HEK293T (cell line): ENCODE results near the gene CUEDC1.

Experiments used
- CTCF ChIA-PET: fragments of 350-600 bp; formaldehyde crosslinking; extraction: SDS; loops from one replicate; lab custom pipeline; 2021; ENCODE audit warnings: antibody characterized with exemption, inconsistent platforms; lab: Yijun Ruan, JAX
- POLR2A ChIA-PET: fragments of 350-600 bp; formaldehyde crosslinking; extraction: SDS; loops from one replicate; lab custom pipeline; 2020; ENCODE audit warnings: antibody characterized with exemption, inconsistent platforms; lab: Yijun Ruan, JAX
- DNase-seq: peaks from one replicate; pipeline ENCODE4 v3.0.0; 2012; ENCODE audit warnings: mixed read lengths; ENCODE audit errors: extremely low spot score
- ARNT ChIP-seq: fragments of 450-650 bp; IDR thresholded peaks from 2 replicates; pipeline ENCODE4 v1.6.1; 2017; ENCODE audit warnings: mild to moderate bottlenecking
- BHLHE40 ChIP-seq: fragments of 450-650 bp; IDR thresholded peaks from 2 replicates; pipeline ENCODE4 v1.6.1; 2016; ENCODE audit warnings: mild to moderate bottlenecking, moderate library complexity, borderline replicate concordance
- CTBP1 ChIP-seq: fragments of 450-650 bp; IDR thresholded peaks from 2 replicates; pipeline ENCODE4 v1.6.1; 2016; ENCODE audit warnings: borderline replicate concordance
- ELF4 ChIP-seq: fragments of 450-650 bp; IDR thresholded peaks from 2 replicates; pipeline ENCODE4 v1.6.1; 2017; ENCODE audit warnings: antibody characterized with exemption
- FOXA1 ChIP-seq: fragments of 450-650 bp; IDR thresholded peaks from 2 replicates; pipeline ENCODE4 v1.6.1; 2016; ENCODE audit warnings: mild to moderate bottlenecking
- FOXK2 ChIP-seq: fragments of 450-650 bp; IDR thresholded peaks from 2 replicates; pipeline ENCODE4 v1.6.1; 2016; ENCODE audit warnings: mild to moderate bottlenecking
- FOXM1 ChIP-seq: fragments of 450-650 bp; IDR thresholded peaks from 2 replicates; pipeline ENCODE4 v1.6.1; 2017; ENCODE audit warnings: mild to moderate bottlenecking, borderline replicate concordance
- HDGF ChIP-seq: fragments of 450-650 bp; IDR thresholded peaks from 2 replicates; pipeline ENCODE4 v1.6.1; 2017; ENCODE audit warnings: antibody characterized with exemption, borderline replicate concordance
- L3MBTL2 ChIP-seq: fragments of 450-650 bp; conservative IDR thresholded peaks from 2 replicates; pipeline ENCODE4 v1.6.1; 2016; ENCODE audit warnings: mild to moderate bottlenecking
- LEF1 ChIP-seq: fragments of 450-650 bp; IDR thresholded peaks from 2 replicates; pipeline ENCODE4 v1.6.1; 2017; ENCODE audit warnings: mild to moderate bottlenecking, borderline replicate concordance
- NFRKB ChIP-seq: fragments of 450-650 bp; IDR thresholded peaks from 2 replicates; pipeline ENCODE4 v1.6.1; 2016; ENCODE audit warnings: mild to moderate bottlenecking, moderate library complexity
- SP1 ChIP-seq: fragments of 450-650 bp; IDR thresholded peaks from 2 replicates; pipeline ENCODE4 v1.6.1; 2017
- SUZ12 ChIP-seq: fragments of 450-650 bp; IDR thresholded peaks from 2 replicates; pipeline ENCODE4 v1.6.1; 2016; ENCODE audit warnings: mild to moderate bottlenecking
- TARDBP ChIP-seq: fragments of 450-650 bp; IDR thresholded peaks from 2 replicates; pipeline ENCODE4 v1.6.1; 2016
- ZNF384 ChIP-seq: fragments of 450-650 bp; IDR thresholded peaks from 2 replicates; pipeline ENCODE4 v1.6.1; 2016
- TF ChIP-seq, protein P1 (sequence below): fragments of 450-650 bp; IDR thresholded peaks from 2 replicates; pipeline ENCODE4 v1.6.1; 2016

The CUEDC1 gene

GRCh38 chr17:57918017-57918895 lies 37.0 kb downstream of the CUEDC1 start:
- ChIA-PET POLR2A (interaction anchor here (1.1 kb wide), 1 partner anchor 88 kb away, joined by 3 read pairs; the partner anchor contains the start of gene SRSF1), CTCF (no interaction called here)
- no peak for DNase-seq
- TF ChIP-seq LEF1 (no peak), SP1 (no peak), CTBP1 (no peak), ELF4 (no peak)
- TF ChIP-seq, protein P1, sequence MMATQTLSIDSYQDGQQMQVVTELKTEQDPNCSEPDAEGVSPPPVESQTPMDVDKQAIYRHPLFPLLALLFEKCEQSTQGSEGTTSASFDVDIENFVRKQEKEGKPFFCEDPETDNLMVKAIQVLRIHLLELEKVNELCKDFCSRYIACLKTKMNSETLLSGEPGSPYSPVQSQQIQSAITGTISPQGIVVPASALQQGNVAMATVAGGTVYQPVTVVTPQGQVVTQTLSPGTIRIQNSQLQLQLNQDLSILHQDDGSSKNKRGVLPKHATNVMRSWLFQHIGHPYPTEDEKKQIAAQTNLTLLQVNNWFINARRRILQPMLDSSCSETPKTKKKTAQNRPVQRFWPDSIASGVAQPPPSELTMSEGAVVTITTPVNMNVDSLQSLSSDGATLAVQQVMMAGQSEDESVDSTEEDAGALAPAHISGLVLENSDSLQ: no peak

- no peak for TF ChIP-seq HDGF
- TF ChIP-seq, protein P1: 0 out of 2 replicates have a peak, but pooled peaks have one; percentile 17
- POLR2A ChIA-PET: interaction anchor here (1.1 kb wide), 1 partner anchor 89 kb away, joined by 3 read pairs; the partner anchor contains the start of gene SRSF1
- no peak for DNase-seq
- CTCF ChIA-PET: no interaction called here
These were observed 38.0 kb downstream of the CUEDC1 start for GRCh38 chr17:57916925-57917858.

DNA sequence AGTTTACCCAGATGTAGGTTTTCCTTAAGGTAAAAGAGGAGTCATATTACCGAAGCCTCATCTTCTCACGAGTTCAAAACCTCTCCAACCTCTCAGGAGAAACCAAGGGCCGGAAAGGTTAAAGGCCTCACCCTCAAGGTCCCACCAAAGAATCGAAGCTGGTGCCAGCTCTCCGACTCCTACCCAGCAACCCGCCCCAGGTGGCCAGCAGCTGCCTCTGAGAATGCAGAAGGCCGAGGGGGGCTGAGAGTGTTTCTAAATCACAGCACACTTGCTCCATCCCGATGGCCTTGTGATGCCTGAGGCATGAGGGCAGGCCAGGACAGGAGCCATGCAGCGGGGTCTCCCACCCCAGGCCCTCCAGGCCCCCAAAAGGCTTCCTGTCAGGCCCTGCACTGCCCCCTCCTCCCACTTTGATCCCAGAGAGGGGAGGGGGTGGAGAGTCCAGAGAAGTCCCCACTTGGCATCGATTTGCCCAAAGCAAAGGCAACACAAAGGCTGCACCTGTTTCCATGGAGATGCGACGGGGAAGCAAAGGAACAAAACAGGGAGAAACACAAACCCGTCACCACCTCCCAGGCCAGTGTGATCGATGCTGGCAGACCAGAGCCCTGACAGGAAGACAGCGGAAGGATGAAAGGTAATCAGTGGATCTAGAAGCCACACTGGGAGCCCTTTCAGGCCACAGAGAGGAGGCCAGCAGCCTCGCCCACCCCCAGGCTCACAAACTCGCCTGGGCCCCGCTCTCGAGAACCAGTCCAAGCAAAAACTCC lies 39.0 kb downstream of the CUEDC1 start:
- ChIA-PET POLR2A (interaction anchor here (1.0 to 1.3 kb wide), 2 partner anchors 10 to 66 kb away, joined by 3 to 6 read pairs; partner anchors contain the start of gene MRPS23), CTCF (interaction anchor here (1.0 to 1.1 kb wide), 2 partner anchors 10 to 77 kb away, joined by 3 read pairs; no protein-coding TSS in a partner anchor)
- no peak for TF ChIP-seq ZNF384
- no peak for DNase-seq

DNA sequence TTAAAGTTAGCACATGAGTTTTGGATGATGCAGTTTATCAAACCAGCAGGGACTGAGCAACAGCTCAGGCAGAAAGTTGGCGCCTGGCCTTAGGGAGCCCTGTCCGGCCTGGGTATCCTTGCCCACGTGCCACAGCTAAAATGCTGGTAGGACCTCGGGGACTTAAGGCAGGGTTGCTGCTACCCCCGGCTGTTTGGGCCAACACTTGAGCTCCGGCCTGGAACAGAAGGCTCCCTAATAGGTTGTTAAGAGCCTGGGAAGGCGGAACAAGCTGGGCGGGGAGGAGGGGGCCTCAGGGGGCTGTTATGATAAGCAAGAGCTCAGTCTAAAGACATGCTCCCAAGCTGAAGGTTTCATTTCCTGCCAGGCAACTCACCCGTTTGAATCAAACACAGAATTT lies 39.7 kb downstream of the CUEDC1 start:
- TF ChIP-seq SP1 (no peak), ZNF384 (no peak), NFRKB (no peak), HDGF (no peak), CTBP1 (no peak), FOXA1 (no peak), FOXM1 (no peak), SUZ12 (no peak), LEF1 (no peak), ARNT (no peak), FOXK2 (no peak), BHLHE40 (no peak), TARDBP (no peak), ELF4 (no peak), L3MBTL2 (no peak)
- TF ChIP-seq, protein P1: no peak
- ChIA-PET CTCF (interaction anchor here (1.0 to 1.7 kb wide), 3 partner anchors 11 to 78 kb away, joined by 3 to 4 read pairs (median 3); no protein-coding TSS in a partner anchor), POLR2A (interaction anchor here (1.0 to 1.3 kb wide), 2 partner anchors 11 to 66 kb away, joined by 3 to 6 read pairs; partner anchors contain the start of gene MRPS23)
- DNase-seq: no peak

GRCh38 chr17:57914273-57915142 lies 40.7 kb downstream of the CUEDC1 start:
- no peak for DNase-seq
- CTCF ChIA-PET: interaction anchor here (1.7 kb wide), 1 partner anchor 35 kb away, joined by 4 read pairs; no protein-coding TSS in a partner anchor
- no peak for TF ChIP-seq ARNT
- TF ChIP-seq FOXM1: no peak
- no peak for TF ChIP-seq SUZ12
- TF ChIP-seq CTBP1: no peak
- TF ChIP-seq SP1: no peak
- TF ChIP-seq FOXA1: no peak
- TF ChIP-seq, protein P1: no peak
- TF ChIP-seq NFRKB: no peak
- no peak for TF ChIP-seq ELF4
- no peak for TF ChIP-seq HDGF
- TF ChIP-seq L3MBTL2: no peak
- TF ChIP-seq TARDBP: no peak
- TF ChIP-seq LEF1: no peak
- TF ChIP-seq FOXK2: no peak
- no peak for TF ChIP-seq ZNF384
- TF ChIP-seq BHLHE40: no peak
- POLR2A ChIA-PET: interaction anchor here (1.1 kb wide), 1 partner anchor 80 kb away, joined by 3 read pairs; no protein-coding TSS in a partner anchor
